ENCODE measurements around the gene DEPDC1B.

GRCh38 chr5:60577116-60577515 lies 122.8 kb downstream of the DEPDC1B start:
- TF ChIP-seq, protein P1, sequence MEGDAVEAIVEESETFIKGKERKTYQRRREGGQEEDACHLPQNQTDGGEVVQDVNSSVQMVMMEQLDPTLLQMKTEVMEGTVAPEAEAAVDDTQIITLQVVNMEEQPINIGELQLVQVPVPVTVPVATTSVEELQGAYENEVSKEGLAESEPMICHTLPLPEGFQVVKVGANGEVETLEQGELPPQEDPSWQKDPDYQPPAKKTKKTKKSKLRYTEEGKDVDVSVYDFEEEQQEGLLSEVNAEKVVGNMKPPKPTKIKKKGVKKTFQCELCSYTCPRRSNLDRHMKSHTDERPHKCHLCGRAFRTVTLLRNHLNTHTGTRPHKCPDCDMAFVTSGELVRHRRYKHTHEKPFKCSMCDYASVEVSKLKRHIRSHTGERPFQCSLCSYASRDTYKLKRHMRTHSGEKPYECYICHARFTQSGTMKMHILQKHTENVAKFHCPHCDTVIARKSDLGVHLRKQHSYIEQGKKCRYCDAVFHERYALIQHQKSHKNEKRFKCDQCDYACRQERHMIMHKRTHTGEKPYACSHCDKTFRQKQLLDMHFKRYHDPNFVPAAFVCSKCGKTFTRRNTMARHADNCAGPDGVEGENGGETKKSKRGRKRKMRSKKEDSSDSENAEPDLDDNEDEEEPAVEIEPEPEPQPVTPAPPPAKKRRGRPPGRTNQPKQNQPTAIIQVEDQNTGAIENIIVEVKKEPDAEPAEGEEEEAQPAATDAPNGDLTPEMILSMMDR (conservative IDR thresholded peaks at IDR 0.05 in 1 of 2, IDR thresholded peaks at IDR 0.05 in 1 of 2; ENCODE audit: extremely low read depth in 1 of 2, insufficient read depth in 1 of 2, low read depth in 1 of 2, low read length in 2 of 2): no peak
- no peak for TF ChIP-seq EZH2 (IDR thresholded peaks at IDR 0.05; ENCODE audit: borderline replicate concordance, low read length)
